Liver (tissue), 3 donors: ENCODE results near the gene OSGEPL1.

ENCODE experiments used
- CTCF ChIP-seq: fragments of 150-350 bp; IDR thresholded peaks from 2 replicates; pipeline ENCODE4 v1.5.1; 2017; ENCODE audit warnings: improper control_type of control experiment, low read depth, low read length; ENCODE audit not compliant: missing input control
- GABPA ChIP-seq, 2 donors: IDR thresholded peaks in 1 of 2; conservative IDR thresholded peaks in 1 of 2; 2 replicates each; pipeline ENCODE4 v1.6.1; 2016; ENCODE audit warnings: antibody characterized with exemption in 2 of 2, mild to moderate bottlenecking in 1 of 2, moderate library complexity in 1 of 2
- RAD21 ChIP-seq, 2 donors: IDR thresholded peaks; 2 replicates each; pipeline ENCODE4 v1.6.1; 2016; ENCODE audit warnings: antibody characterized with exemption in 2 of 2, mild to moderate bottlenecking in 2 of 2
- REST ChIP-seq: IDR thresholded peaks from 2 replicates; pipeline ENCODE4 v1.6.1; 2016; ENCODE audit warnings: antibody characterized with exemption, mild to moderate bottlenecking
- YY1 ChIP-seq: IDR thresholded peaks from 2 replicates; pipeline ENCODE4 v1.6.1; 2016; ENCODE audit warnings: antibody characterized with exemption, mild to moderate bottlenecking
- donor health status: healthy.
- donor health status: healthy.

- peak; percentile 36 for TF ChIP-seq CTCF
- TF ChIP-seq YY1, result no peak
- TF ChIP-seq REST, result no peak
- TF ChIP-seq GABPA (IDR thresholded peaks at IDR 0.05 in 1 of 2, conservative IDR thresholded peaks at IDR 0.05 in 1 of 2), result no peak
- peak; percentile 56 to 68 for TF ChIP-seq RAD21 (IDR thresholded peaks at IDR 0.05)
These were observed 35.9 kb upstream of the OSGEPL1 start for GRCh38 chr2:189798312-189799029.
